Measurements from ENCODE around the gene SH3PXD2A. TPM values are rescaled to one million over a fixed set of nuclear protein-coding genes. Genes with fewer than 3 reads are reported as not detected.

The SH3PXD2A gene
- total and polyA plus RNA-seq, 2 experiments from 2014 or later = 1.8 to 5.0 TPM

GRCh38 chr10:103627111-103627892 is 228.1 kb downstream of the SH3PXD2A start (continued):
- TF ChIP-seq ZNF462 (CRISPR knock-in tag; IDR thresholded peaks at IDR 0.05) (no peak), STAT1 (IDR thresholded peaks at IDR 0.05; ENCODE audit: unreplicated experiment) (no peak), JUNB (IDR thresholded peaks at IDR 0.05; ENCODE audit: unreplicated experiment) (no peak)

- Mint-ChIP-seq H3K9me3 (no peaks in the 10 kb centered on the region; the same call in 1 of the 3 replicates), H3K4me3 (no peak overlapping the region), H3K36me3 (ENCODE audit: low read depth) (peaks cover 2% of the 10 kb centered on the region; the same call in 2 of the 3 replicates), H3K27ac (no peak overlapping the region), H3K27me3 (ENCODE audit: insufficient read depth, low read depth, poor library complexity) (peaks cover 1% of the 10 kb centered on the region), H3K4me1 (no peaks in the 10 kb centered on the region)
- Histone ChIP-seq H3K4me1 (ENCODE audit: insufficient read depth) (no peaks in the 10 kb centered on the region), H2AFZ (no peak overlapping the region), H3K4me2 (no peak overlapping the region), H3K79me2 (replicated peaks; ENCODE audit: insufficient read depth) (no peaks in the 10 kb centered on the region), H3K27ac (ENCODE audit: low read depth) (no peak overlapping the region), H3K36me3 (ENCODE audit: insufficient read depth) (no peaks in the 10 kb centered on the region), H3F3A (replicated peaks; ENCODE audit: low read depth) (no peaks in the 10 kb centered on the region), H3K27me3 (ENCODE audit: insufficient read depth) (no peaks in the 10 kb centered on the region), H3K4me3 (no peak overlapping the region), H3K9me2 (ENCODE audit: insufficient read depth) (no peaks in the 10 kb centered on the region), H4K20me1 (replicated peaks; ENCODE audit: insufficient read depth) (no peaks in the 10 kb centered on the region)
- ATAC-seq (no peak), DNase-seq (ENCODE audit: low spot score) (no peak)
- TF ChIP-seq CREB1 (CRISPR knock-in tag; IDR thresholded peaks at IDR 0.05; ENCODE audit: low read depth) (no peak), ZNF462 (CRISPR knock-in tag; IDR thresholded peaks at IDR 0.05) (no peak), ETS1 (IDR thresholded peaks at IDR 0.05) (no peak), NANOG (IDR thresholded peaks at IDR 0.05; ENCODE audit: borderline replicate concordance) (no peak), JUNB (IDR thresholded peaks at IDR 0.05; ENCODE audit: unreplicated experiment) (no peak), POLR2AphosphoS5 (IDR thresholded peaks at IDR 0.05; ENCODE audit: low read depth) (no peak), STAT1 (IDR thresholded peaks at IDR 0.05; ENCODE audit: unreplicated experiment) (no peak)
Observed at GRCh38 chr10:103626178-103626577, 229.2 kb downstream of the SH3PXD2A start.
